Rectal smooth muscle tissue (tissue), 1 donor: ENCODE results near the gene TMTC2.

Experiments used
- H3K27ac ChIP-seq: one replicate; pipeline ENCODE4 v1.7.0; 2013; ENCODE audit warnings: low read depth, low read length, inconsistent platforms
- H3K27me3 ChIP-seq: one replicate; pipeline ENCODE4 v1.7.0; 2013; ENCODE audit warnings: low read length; ENCODE audit not compliant: control insufficient read depth, insufficient read depth
- H3K36me3 ChIP-seq: one replicate; pipeline ENCODE4 v1.7.0; 2013; ENCODE audit warnings: low read length; ENCODE audit not compliant: control insufficient read depth, insufficient read depth
- H3K4me1 ChIP-seq: one replicate; pipeline ENCODE4 v1.7.0; 2013; ENCODE audit warnings: low read length; ENCODE audit not compliant: control insufficient read depth, insufficient read depth
- H3K4me3 ChIP-seq: one replicate; pipeline ENCODE4 v1.7.0; 2013; ENCODE audit warnings: low read length
- H3K9ac ChIP-seq: one replicate; pipeline ENCODE4 v1.7.0; 2013; ENCODE audit warnings: low read length

Gene TMTC2

GRCh38 chr12:82931349-82932116 lies 244.8 kb downstream of the TMTC2 start:
- no peak overlapping the region for H3K9ac ChIP-seq
- no peaks in the 10 kb centered on the region for H3K27me3 ChIP-seq
- no peak overlapping the region for H3K4me3 ChIP-seq
- H3K27ac ChIP-seq: peak overlapping the region; percentile 68
- H3K36me3 ChIP-seq: no peaks in the 10 kb centered on the region
- no peaks in the 10 kb centered on the region for H3K4me1 ChIP-seq

DNA sequence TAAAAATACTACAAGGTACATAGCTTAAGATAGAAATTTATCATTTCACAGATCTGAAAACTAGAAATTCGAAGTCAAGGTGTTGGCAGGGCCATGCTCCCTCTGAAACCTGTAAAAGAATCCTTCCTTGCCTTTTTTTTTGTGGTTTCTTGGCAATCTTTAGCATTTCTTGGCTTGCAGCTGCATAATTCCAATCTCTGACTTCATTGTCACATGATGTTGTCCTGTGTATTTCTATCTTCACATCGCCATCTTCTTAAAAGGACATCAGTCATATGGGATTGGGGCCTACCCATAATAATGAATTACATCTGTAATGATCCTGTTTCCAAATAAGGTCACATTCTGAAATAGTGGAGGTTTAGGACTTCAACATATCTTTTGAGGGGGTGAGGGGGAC lies 250.4 kb downstream of the TMTC2 start:
- H3K27ac ChIP-seq: no peak overlapping the region

DNA sequence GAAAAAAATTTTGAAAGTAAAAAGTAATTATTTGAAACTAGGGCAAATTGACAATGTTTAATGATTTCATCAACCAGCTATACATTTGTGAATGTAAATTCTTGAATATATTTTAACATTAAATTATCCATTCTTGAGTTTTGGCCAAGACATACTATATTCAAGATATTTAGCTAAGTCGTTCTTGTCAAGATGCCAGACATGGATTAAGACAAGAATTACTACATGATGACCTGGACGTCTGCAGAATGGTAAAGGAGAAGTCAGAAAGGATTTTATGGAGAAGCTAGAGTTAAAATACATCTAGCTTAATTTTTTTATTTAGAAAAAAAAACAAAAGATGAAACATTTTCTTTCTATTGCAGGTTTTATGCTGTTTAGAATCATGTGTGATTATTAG lies 255.8 kb downstream of the TMTC2 start:
- no peak overlapping the region for H3K4me3 ChIP-seq
- H3K36me3 ChIP-seq: no peaks in the 10 kb centered on the region
- no peak overlapping the region for H3K9ac ChIP-seq
- no peaks in the 10 kb centered on the region for H3K4me1 ChIP-seq
- no peak overlapping the region for H3K27ac ChIP-seq
- H3K27me3 ChIP-seq: no peaks in the 10 kb centered on the region

More for the DNA sequence above, 250.4 kb downstream of the TMTC2 start:
- no peak overlapping the region for H3K4me3 ChIP-seq
- H3K36me3 ChIP-seq: no peaks in the 10 kb centered on the region
- H3K27me3 ChIP-seq: no peaks in the 10 kb centered on the region
- H3K9ac ChIP-seq: no peak overlapping the region
- H3K4me1 ChIP-seq: no peaks in the 10 kb centered on the region

GRCh38 chr12:82942991-82943401 lies 256.3 kb downstream of the TMTC2 start:
- Histone ChIP-seq H3K4me1 (no peaks in the 10 kb centered on the region), H3K27me3 (no peaks in the 10 kb centered on the region), H3K9ac (no peak overlapping the region), H3K27ac (no peak overlapping the region), H3K4me3 (no peak overlapping the region), H3K36me3 (no peaks in the 10 kb centered on the region)

GRCh38 chr12:82948491-82948890 lies 261.8 kb downstream of the TMTC2 start:
- Histone ChIP-seq H3K27me3 (no peaks in the 10 kb centered on the region), H3K9ac (no peak overlapping the region), H3K4me1 (no peaks in the 10 kb centered on the region), H3K36me3 (no peaks in the 10 kb centered on the region), H3K27ac (no peak overlapping the region), H3K4me3 (no peak overlapping the region)

GRCh38 chr12:82950356-82950755 lies 263.6 kb downstream of the TMTC2 start:
- Histone ChIP-seq H3K4me1 (peaks cover 2% of the 10 kb centered on the region), H3K27me3 (no peaks in the 10 kb centered on the region), H3K27ac (no peak overlapping the region), H3K9ac (no peak overlapping the region), H3K4me3 (no peak overlapping the region), H3K36me3 (no peaks in the 10 kb centered on the region)

- no peaks in the 10 kb centered on the region for H3K27me3 ChIP-seq
- H3K4me1 ChIP-seq: peaks cover 2% of the 10 kb centered on the region
- H3K9ac ChIP-seq: no peak overlapping the region
- no peaks in the 10 kb centered on the region for H3K36me3 ChIP-seq
- no peak overlapping the region for H3K4me3 ChIP-seq
- H3K27ac ChIP-seq: no peak overlapping the region
These were observed 266.2 kb downstream of the TMTC2 start for GRCh38 chr12:82952946-82953345.

- no peak overlapping the region for H3K27ac ChIP-seq
- no peak overlapping the region for H3K9ac ChIP-seq
These were observed 266.7 kb downstream of the TMTC2 start for GRCh38 chr12:82953397-82953796.

GRCh38 chr12:82954064-82954463 lies 267.4 kb downstream of the TMTC2 start:
- no peak overlapping the region for H3K4me3 ChIP-seq
- no peak overlapping the region for H3K9ac ChIP-seq
- peaks cover 2% of the 10 kb centered on the region for H3K4me1 ChIP-seq
- H3K27me3 ChIP-seq: no peaks in the 10 kb centered on the region
- H3K36me3 ChIP-seq: no peaks in the 10 kb centered on the region
- H3K27ac ChIP-seq: no peak overlapping the region

More at GRCh38 chr12:82953397-82953796, 266.7 kb downstream of the TMTC2 start:
- Histone ChIP-seq H3K4me1 (peaks cover 2% of the 10 kb centered on the region), H3K27me3 (no peaks in the 10 kb centered on the region), H3K4me3 (no peak overlapping the region), H3K36me3 (no peaks in the 10 kb centered on the region)

DNA sequence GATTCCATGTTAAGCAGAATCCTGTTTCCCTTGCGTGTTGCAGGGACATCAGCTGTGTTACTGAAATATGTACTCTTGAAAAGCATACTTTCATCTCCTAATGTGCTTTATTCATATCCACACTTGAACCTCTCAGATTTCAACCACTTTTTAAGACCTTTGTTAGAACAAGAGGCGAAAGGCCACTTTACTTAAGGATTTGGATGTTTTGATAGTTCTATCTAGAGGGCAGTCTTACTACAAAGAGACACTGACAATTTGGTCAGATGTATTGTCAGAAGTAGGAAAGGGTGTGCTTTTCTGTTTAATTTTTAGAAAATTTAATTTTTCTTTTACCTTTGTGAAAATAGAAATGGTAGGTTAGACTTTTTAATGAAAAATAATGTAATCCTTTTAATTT lies 267.9 kb downstream of the TMTC2 start:
- no peaks in the 10 kb centered on the region for H3K27me3 ChIP-seq
- no peak overlapping the region for H3K4me3 ChIP-seq
- no peak overlapping the region for H3K27ac ChIP-seq
- no peak overlapping the region for H3K9ac ChIP-seq
- no peaks in the 10 kb centered on the region for H3K36me3 ChIP-seq
- H3K4me1 ChIP-seq: peaks cover 2% of the 10 kb centered on the region

DNA sequence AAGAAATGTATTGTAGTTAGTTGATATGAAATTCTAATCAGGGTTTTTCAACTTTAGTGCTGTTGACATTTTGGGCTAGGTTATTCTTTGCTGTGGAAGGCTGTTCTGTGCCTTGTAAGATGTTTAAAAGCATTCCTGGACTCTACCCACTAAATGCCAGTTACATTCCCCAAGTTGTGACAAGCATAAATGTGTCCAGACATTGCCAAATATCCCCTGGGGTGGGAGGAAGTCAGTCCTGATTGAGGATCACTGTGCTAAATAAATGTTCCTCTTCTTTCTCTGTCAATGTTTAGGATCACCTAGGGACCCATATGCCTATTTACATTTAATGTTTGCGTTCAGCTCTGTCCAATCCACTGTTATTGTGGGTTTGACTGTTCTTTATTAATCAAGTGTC lies 268.3 kb downstream of the TMTC2 start:
- Histone ChIP-seq H3K4me1 (peaks cover 2% of the 10 kb centered on the region), H3K36me3 (no peaks in the 10 kb centered on the region), H3K9ac (no peak overlapping the region), H3K4me3 (no peak overlapping the region), H3K27ac (no peak overlapping the region), H3K27me3 (no peaks in the 10 kb centered on the region)

DNA sequence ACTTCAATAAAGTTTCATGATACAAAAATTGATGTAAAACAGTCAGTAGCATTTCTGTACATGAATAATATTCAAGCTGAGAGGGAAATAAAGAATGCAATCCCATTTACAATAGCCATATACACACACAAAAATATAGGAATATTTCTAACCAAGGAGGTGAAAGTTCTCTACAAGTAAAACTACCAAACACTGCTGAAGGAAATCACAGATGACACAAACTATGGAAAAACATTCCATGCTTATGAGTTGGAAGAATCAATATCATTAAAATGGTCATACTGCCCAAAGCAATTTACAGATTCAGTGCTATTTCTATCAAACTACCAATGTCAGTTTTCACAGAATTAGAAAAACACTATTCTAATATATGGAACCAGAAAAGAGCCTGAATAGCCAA lies 272.3 kb downstream of the TMTC2 start:
- Histone ChIP-seq H3K36me3 (no peaks in the 10 kb centered on the region), H3K27ac (no peak overlapping the region), H3K9ac (no peak overlapping the region), H3K27me3 (no peaks in the 10 kb centered on the region), H3K4me3 (no peak overlapping the region), H3K4me1 (peaks cover 2% of the 10 kb centered on the region)

GRCh38 chr12:82959821-82960220 lies 273.1 kb downstream of the TMTC2 start:
- H3K27me3 ChIP-seq: no peaks in the 10 kb centered on the region
- H3K27ac ChIP-seq: no peak overlapping the region
- peaks cover 2% of the 10 kb centered on the region for H3K4me1 ChIP-seq
- no peak overlapping the region for H3K9ac ChIP-seq
- H3K4me3 ChIP-seq: no peak overlapping the region
- no peaks in the 10 kb centered on the region for H3K36me3 ChIP-seq
